CD4-positive, alpha-beta T cell (primary cell): ENCODE measurements around the gene TXNL4B. TPM values are rescaled to one million over a fixed set of nuclear protein-coding genes. Genes with fewer than 3 reads are reported as not detected.

Experiments used
- ATAC-seq: fragments of 200-7000 bp; cut with Tn5 transposase; one replicate; pipeline ENCODE4 v1.10.0; 2022; ENCODE audit warnings: mild to moderate bottlenecking; ENCODE audit not compliant: poor library complexity
- CTCF ChIA-PET: fragments of 350-600 bp; sonication (Branson Sonifier 250); formaldehyde crosslinking; loops from one replicate; lab custom pipeline; 2021; ENCODE audit warnings: antibody characterized with exemption, inconsistent platforms; lab: Charles Lee
- POLR2A ChIA-PET: fragments of 350-600 bp; sonication (Branson Sonifier 250); formaldehyde crosslinking; loops from one replicate; lab custom pipeline; 2021; ENCODE audit warnings: antibody characterized with exemption, inconsistent platforms; lab: Charles Lee
- DNase-seq, 14 experiments: peaks; one replicate each; pipeline ENCODE4 v3.0.0-alpha.2; 2013 to 2020; ENCODE audit warnings: mixed read lengths in 2 of 14
- H3K27ac ChIP-seq, 2 donors: one replicate each; pipeline versions ENCODE4 v1.5.1 to v1.7.0; 2013; ENCODE audit warnings: low read length in 2 of 2, low read depth in 1 of 2, mild to moderate bottlenecking in 1 of 2
- H3K27me3 ChIP-seq, 2 experiments: 1 replicate in 1 of 2; 2 replicates in 1 of 2; pipeline versions ENCODE4 v1.6.1 to v1.7.0; 2013; ENCODE audit warnings: low read length in 2 of 2, control low read depth in 1 of 2, mild to moderate bottlenecking in 1 of 2, moderate library complexity in 1 of 2; ENCODE audit not compliant: insufficient read depth in 2 of 2, control insufficient read depth in 1 of 2
- H3K36me3 ChIP-seq: one replicate; pipeline ENCODE4 v1.6.1; 2013; ENCODE audit warnings: low read length, control low read depth; ENCODE audit not compliant: insufficient read depth
- H3K4me1 ChIP-seq: one replicate; pipeline ENCODE4 v1.6.1; 2013; ENCODE audit warnings: low read length, control low read depth; ENCODE audit not compliant: insufficient read depth
- H3K4me3 ChIP-seq: one replicate; pipeline ENCODE4 v1.5.1; 2013; ENCODE audit warnings: mild to moderate bottlenecking, low read length, moderate library complexity
- H3K9me3 ChIP-seq, 2 experiments: 1 replicate in 1 of 2; 2 replicates in 1 of 2; pipeline versions ENCODE4 v1.6.1 to v1.7.0; 2013; ENCODE audit warnings: low read length in 2 of 2, mild to moderate bottlenecking in 2 of 2, control low read depth in 1 of 2, moderate library complexity in 1 of 2; ENCODE audit not compliant: control insufficient read depth in 1 of 2, insufficient read depth in 1 of 2
- H3K27ac Mint-ChIP-seq: one replicate; pipeline ENCODE4 v1.8.0; 2020; ENCODE audit warnings: mixed read lengths
- H3K27me3 Mint-ChIP-seq: one replicate; pipeline ENCODE4 v1.8.0; 2021; ENCODE audit warnings: mixed read lengths
- H3K36me3 Mint-ChIP-seq: one replicate; pipeline ENCODE4 v1.8.0; 2021; ENCODE audit warnings: low read depth, mixed read lengths
- H3K4me1 Mint-ChIP-seq: one replicate; pipeline ENCODE4 v1.8.0; 2021; ENCODE audit warnings: low read depth, mixed read lengths
- H3K4me3 Mint-ChIP-seq: one replicate; pipeline ENCODE4 v1.8.0; 2020; ENCODE audit warnings: mild to moderate bottlenecking, mixed read lengths
- H3K9me3 Mint-ChIP-seq: one replicate; pipeline ENCODE4 v1.8.0; 2020; ENCODE audit warnings: mixed read lengths
- CTCF ChIP-seq: fragments of 200-600 bp; IDR thresholded peaks from one replicate; pipeline ENCODE4 v1.8.0; 2022; ENCODE audit warnings: antibody characterized with exemption, mild to moderate bottlenecking
- intact Hi-C, 2 experiments: fragments of 100-400 bp; cut with DNase I in 1 of 2; cut with micrococcal nuclease in 1 of 2; formaldehyde crosslinking; loops; one replicate each; pipeline versions ENCODE4 v1.15.1 to v1.9.0; 2023 to 2025; cut with DNase I, micrococcal nuclease
- total RNA-seq, 174 experiments: library from RNA in 2 of 174; stranded (reverse) in 2 of 174; gene quantifications; one replicate each; pipeline ENCODE4 v1.2.3 and lab custom pipeline; 2021 to 2026

Gene TXNL4B
- total RNA-seq, 2 experiments from 2014 or later, result 11.5 to 15.0 TPM

- POLR2A ChIA-PET, result no interaction called here
These were observed 19.7 kb downstream of the TXNL4B start for GRCh38 chr16:72073560-72074230.

GRCh38 chr16:72072514-72073342, 20.7 kb downstream of the TXNL4B start:
- DNase-seq (no peak), ATAC-seq (no peak)
- Histone ChIP-seq H3K4me1 (no peaks in the 10 kb centered on the region), H3K36me3 (no peaks in the 10 kb centered on the region), H3K4me3 (no peak overlapping the region), H3K27ac (no peak overlapping the region), H3K9me3 (no peaks in the 10 kb centered on the region), H3K27me3 (no peaks in the 10 kb centered on the region)
- Mint-ChIP-seq H3K4me1 (no peaks in the 10 kb centered on the region), H3K27me3 (no peaks in the 10 kb centered on the region), H3K9me3 (no peaks in the 10 kb centered on the region), H3K36me3 (no peaks in the 10 kb centered on the region), H3K27ac (no peak overlapping the region), H3K4me3 (no peak overlapping the region)
- POLR2A ChIA-PET, result no interaction called here
- intact Hi-C loops, result loop anchor here in 1 of 2 experiments (2.0 kb wide), 1 partner anchor 46 kb away; no protein-coding TSS in a partner anchor
- CTCF ChIA-PET, result no interaction called here
- TF ChIP-seq CTCF, result no peak

More at GRCh38 chr16:72073560-72074230, 19.7 kb downstream of the TXNL4B start:
- no peaks in the 10 kb centered on the region for H3K9me3 ChIP-seq
- no peaks in the 10 kb centered on the region for H3K4me1 ChIP-seq
- DNase-seq, result no peak
- intact Hi-C loops, result loop anchor here in 1 of 2 experiments (2.0 kb wide), 1 partner anchor 45 kb away; no protein-coding TSS in a partner anchor
- H3K4me3 Mint-ChIP-seq, result no peak overlapping the region
- no peaks in the 10 kb centered on the region for H3K27me3 ChIP-seq
- peaks cover 7% of the 10 kb centered on the region for H3K36me3 Mint-ChIP-seq
- no peaks in the 10 kb centered on the region for H3K27me3 Mint-ChIP-seq
- no peaks in the 10 kb centered on the region for H3K4me1 Mint-ChIP-seq
- H3K4me3 ChIP-seq, result no peak overlapping the region
- no peak for TF ChIP-seq CTCF
- no peaks in the 10 kb centered on the region for H3K9me3 Mint-ChIP-seq
- H3K36me3 ChIP-seq, result no peaks in the 10 kb centered on the region
- ATAC-seq, result no peak
- H3K27ac Mint-ChIP-seq, result no peak overlapping the region
- CTCF ChIA-PET, result no interaction called here
- no peak overlapping the region for H3K27ac ChIP-seq

DNA sequence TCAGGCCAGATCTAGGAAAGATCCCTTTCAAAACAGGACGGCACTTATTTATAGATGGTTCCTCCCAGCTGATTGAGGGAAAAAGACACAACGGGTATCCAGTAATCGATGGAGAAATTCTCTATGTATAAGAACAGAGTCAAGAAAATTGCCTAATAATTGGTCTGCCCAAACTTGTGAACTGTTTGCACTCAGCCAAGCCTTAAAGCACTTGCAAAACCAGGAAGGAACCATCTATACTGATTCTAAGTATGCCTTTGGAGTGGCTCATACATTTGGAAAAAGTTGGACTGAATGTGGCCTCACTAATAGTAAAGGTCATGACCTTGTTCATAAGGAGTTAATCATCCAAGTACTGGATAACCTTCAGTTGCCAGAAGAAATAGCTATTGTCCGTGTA, 24.5 kb downstream of the TXNL4B start:
- H3K4me1 ChIP-seq, result no peaks in the 10 kb centered on the region
- ChIA-PET POLR2A (no interaction called here), CTCF (no interaction called here)
- no peak overlapping the region for H3K27ac Mint-ChIP-seq
- no peak overlapping the region for H3K4me3 Mint-ChIP-seq
- intact Hi-C loops, result loop anchor here in 1 of 2 experiments (10.0 kb wide), 1 partner anchor 1886 kb away; no protein-coding TSS in a partner anchor
- H3K9me3 ChIP-seq, result no peaks in the 10 kb centered on the region
- H3K9me3 Mint-ChIP-seq, result no peaks in the 10 kb centered on the region
- no peak overlapping the region for H3K4me3 ChIP-seq
- no peak overlapping the region for H3K27ac ChIP-seq
- no peaks in the 10 kb centered on the region for H3K4me1 Mint-ChIP-seq
- ATAC-seq, result no peak
- TF ChIP-seq CTCF, result no peak
- no peaks in the 10 kb centered on the region for H3K36me3 Mint-ChIP-seq
- no peaks in the 10 kb centered on the region for H3K36me3 ChIP-seq
- H3K27me3 Mint-ChIP-seq, result no peaks in the 10 kb centered on the region
- H3K27me3 ChIP-seq, result no peaks in the 10 kb centered on the region
- DNase-seq, result no peak
